H54 (cell line): ENCODE results near the gene TCEANC2.
"Not testable (repeated sequence)": the region's sequence is repeated elsewhere in the genome, so short reads cannot be mapped to it uniquely, and the experiment has no call there.

Experiments used
- DNase-seq: peaks from one replicate; pipeline ENCODE4 v3.0.0; 2011; ENCODE audit warnings: low spot score, mixed read lengths; ENCODE audit not compliant: insufficient read length
- FAIRE-seq: peaks from 3 replicates; lab custom pipeline; 2011; peaks lifted over from hg19 to GRCh38; lab: Jason Lieb, UNC
- POLR2A ChIP-seq: IDR thresholded peaks from 2 replicates; pipeline ENCODE4 v1.6.1; 2011; ENCODE audit warnings: low read depth, mild to moderate bottlenecking, low read length

Gene TCEANC2

DNA sequence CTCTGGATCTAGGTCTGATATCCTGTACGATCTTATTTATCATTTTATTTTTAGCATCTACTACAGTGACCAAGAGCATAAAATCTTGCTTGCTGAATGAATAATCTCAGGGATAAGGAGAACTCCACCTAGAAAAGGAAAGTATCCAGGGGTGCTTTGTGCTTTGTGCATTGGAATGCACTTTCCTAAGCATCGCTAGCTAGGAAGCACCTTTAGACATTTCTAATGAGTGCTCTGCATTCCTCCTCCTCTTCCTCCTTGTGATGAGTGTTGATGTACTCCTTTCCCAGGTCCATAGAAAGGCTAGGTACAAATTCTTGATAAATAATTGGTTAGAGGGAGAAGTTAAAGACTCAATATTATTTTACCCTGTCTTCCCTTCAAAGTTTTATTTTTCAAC lies 31.4 kb downstream of the TCEANC2 start:
- no peak for FAIRE-seq

DNA sequence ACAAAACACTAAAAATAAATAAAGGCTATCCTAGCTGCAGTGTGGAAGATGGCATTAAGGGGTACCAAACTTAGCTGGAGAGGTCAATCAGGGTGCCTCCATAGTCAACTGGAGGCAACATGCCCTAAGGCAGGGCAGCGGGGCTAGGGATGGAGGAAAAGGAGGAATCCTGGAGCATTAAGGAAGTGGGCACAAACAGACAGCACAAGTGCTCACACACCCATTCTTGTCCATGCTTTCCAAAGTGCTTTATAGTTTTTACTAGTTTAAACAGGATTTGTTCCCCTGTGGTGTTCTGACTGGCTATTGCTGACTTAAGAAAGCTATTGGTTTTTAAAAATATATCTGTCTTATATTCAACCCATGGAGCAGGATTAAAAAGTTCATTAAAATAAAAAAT lies 33.3 kb downstream of the TCEANC2 start:
- no peak for TF ChIP-seq POLR2A
- no peak for FAIRE-seq
- no peak for DNase-seq

More for the DNA sequence above, 31.4 kb downstream of the TCEANC2 start:
- no peak for TF ChIP-seq POLR2A
- DNase-seq, result no peak

DNA sequence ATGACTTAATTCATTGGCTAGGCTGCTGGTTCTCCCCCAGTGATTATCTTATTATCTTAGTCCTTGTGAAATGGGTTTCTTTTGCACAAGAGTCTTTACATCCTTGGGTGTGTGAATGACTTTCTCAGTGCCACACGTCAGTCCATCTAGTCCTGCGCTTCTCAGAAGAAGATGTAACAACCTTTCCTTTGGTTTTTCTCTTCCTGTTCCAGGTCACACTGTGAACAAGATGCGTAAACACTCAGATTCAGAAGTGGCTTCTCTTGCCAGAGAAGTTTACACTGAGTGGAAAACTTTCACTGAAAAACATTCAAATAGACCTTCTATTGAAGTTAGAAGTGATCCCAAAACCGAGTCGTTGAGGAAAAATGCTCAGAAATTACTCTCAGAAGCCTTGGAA lies 35.0 kb downstream of the TCEANC2 start:
- no peak for DNase-seq
- TF ChIP-seq POLR2A, result no peak
- no peak for FAIRE-seq

- DNase-seq (no peak), FAIRE-seq (no peak)
- TF ChIP-seq POLR2A, result no peak
Observed at GRCh38 chr1:54091666-54092065, 38.3 kb downstream of the TCEANC2 start.

DNA sequence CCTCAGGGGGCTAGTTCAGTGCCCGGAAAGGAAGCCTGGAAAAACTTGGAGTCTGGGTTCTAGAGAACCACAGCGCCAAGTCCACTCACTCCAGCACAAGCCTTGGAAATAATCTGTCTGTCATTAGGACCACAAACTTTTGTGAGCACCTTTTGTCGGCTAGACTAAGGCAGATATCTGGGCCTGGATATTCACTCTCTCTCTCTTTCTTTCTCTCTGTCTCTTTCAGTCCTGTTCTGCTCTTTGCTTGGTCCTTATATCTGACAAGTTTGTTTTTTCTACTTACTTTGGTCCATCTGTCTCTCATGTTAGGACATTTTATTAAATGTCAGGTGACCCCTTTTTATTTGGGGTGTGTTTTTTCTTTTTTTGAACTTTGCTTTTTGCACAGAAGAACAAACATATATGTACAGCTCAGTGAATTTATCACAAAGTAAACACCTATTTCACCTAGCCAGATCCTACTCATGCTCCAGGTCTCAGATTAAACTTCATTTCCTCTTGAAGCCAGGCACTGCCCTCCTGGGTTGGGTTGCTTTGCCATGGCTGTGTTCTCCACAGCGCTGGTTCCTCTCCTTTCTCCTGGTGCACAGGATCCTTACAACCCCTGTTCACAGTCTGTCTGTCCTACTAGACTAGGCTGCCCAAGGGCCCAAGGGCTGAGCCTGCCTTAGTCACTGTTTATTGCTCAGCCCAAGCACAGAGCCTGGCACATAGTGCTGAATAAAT lies 40.8 kb downstream of the TCEANC2 start:
- DNase-seq (no peak), FAIRE-seq (no peak)
- no peak for TF ChIP-seq POLR2A

GRCh38 chr1:54094730-54095105 lies 41.3 kb downstream of the TCEANC2 start:
- not testable (repeated sequence) for FAIRE-seq, DNase-seq

- no peak for DNase-seq
Observed at GRCh38 chr1:54095546-54096226, 42.3 kb downstream of the TCEANC2 start.

GRCh38 chr1:54096227-54096876 lies 42.9 kb downstream of the TCEANC2 start:
- FAIRE-seq, result no peak
- no peak for DNase-seq
- TF ChIP-seq POLR2A, result no peak

More at GRCh38 chr1:54095546-54096226, 42.3 kb downstream of the TCEANC2 start:
- no peak for FAIRE-seq
- TF ChIP-seq POLR2A, result no peak

DNA sequence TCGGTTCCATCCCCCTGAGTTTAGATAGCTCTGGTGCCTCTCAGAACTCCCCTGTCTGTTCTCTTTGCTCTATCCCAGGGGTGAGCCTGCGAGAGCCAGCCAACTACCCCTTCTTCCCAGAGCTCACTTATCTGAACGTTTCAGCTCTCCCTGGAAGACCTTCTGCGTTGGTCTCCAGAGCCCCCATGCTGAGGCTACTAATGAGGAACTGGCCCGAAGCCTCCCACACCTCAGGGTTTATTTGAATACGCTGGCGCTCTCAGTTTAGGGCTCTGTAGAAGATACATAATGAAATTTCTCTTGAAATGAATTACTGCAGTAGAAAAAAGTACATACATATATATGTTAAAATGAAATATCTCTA lies 43.5 kb downstream of the TCEANC2 start:
- no peak for FAIRE-seq
- no peak for TF ChIP-seq POLR2A
- no peak for DNase-seq

- no peak for TF ChIP-seq POLR2A
- no peak for FAIRE-seq
- DNase-seq, result no peak
Observed at GRCh38 chr1:54099061-54099610, 45.7 kb downstream of the TCEANC2 start.

DNA sequence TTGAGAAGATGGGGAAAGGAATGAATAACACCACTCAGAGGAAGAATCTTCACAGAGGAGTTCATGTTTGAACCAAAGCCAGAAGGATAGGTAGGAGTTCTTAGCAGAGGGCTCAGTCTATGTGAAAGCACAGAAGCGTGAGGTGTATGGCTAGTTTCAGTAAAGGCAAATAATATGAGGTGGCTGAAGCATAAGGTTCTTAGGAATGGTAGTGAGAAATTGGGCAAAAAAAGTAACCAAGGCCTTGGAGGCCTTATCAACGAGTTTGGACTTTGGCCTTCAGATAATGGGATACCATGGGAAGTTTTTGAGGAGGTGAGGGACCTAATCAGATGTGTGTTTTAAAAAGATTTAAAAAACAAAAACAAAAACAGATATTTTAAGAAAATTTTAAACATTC lies 47.1 kb downstream of the TCEANC2 start:
- DNase-seq (no peak), FAIRE-seq (no peak)
- TF ChIP-seq POLR2A, result no peak

- DNase-seq (no peak), FAIRE-seq (no peak)
- no peak for TF ChIP-seq POLR2A
Observed at GRCh38 chr1:54103414-54103813, 50.0 kb downstream of the TCEANC2 start.

DNA sequence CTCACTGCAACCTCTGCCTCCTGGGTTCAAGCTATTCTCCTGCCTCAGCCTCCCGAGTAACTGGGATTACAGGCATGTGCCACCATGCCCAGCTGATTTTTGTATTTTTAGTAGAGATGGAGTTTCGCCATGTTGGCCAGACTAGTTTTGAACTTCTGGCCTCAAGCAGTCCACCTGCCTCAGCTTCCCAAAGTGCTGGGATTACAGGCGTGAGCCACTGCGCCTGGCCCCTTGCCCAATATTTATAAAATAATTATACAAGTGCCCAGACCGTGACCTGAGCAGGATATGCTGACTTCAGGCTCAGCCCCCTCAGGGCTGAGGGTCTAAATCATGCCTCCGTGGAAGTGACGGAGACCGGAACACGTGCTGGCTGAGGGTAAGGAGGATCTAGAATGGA lies 51.2 kb downstream of the TCEANC2 start:
- not testable (repeated sequence) for FAIRE-seq, DNase-seq

GRCh38 chr1:54105080-54105479 lies 51.7 kb downstream of the TCEANC2 start:
- DNase-seq, result no peak
- no peak for FAIRE-seq
- no peak for TF ChIP-seq POLR2A
